Endothelial cell of hepatic sinusoid (primary cell): ENCODE results near the gene CFAP46.

Experiments
- in situ Hi-C: cut with HindIII; loops from 2 replicates; pipeline ENCODE4 v1.10.0; 2017; ENCODE audit warnings: low sequenced_read_pairs

CFAP46 gene

GRCh38 chr10:132783165-132783939 is 159.0 kb downstream of the CFAP46 start:
- in situ Hi-C loops, result no loop called here

- in situ Hi-C loops, result no loop called here
Measured at GRCh38 chr10:132781556-132781955, 160.8 kb downstream of the CFAP46 start.

GRCh38 chr10:132780356-132780755 is 162.0 kb downstream of the CFAP46 start:
- in situ Hi-C loops, result no loop called here

- in situ Hi-C loops, result loop anchor here (10.0 kb wide), 1 partner anchor 255 kb away; no protein-coding TSS in a partner anchor
Measured at GRCh38 chr10:132779549-132780294, 162.6 kb downstream of the CFAP46 start.

GRCh38 chr10:132777441-132777840 is 164.9 kb downstream of the CFAP46 start:
- in situ Hi-C loops, result loop anchor here (10.0 kb wide), 1 partner anchor 253 kb away; no protein-coding TSS in a partner anchor

GRCh38 chr10:132776821-132777220 is 165.5 kb downstream of the CFAP46 start:
- in situ Hi-C loops, result loop anchor here (10.0 kb wide), 1 partner anchor 252 kb away; no protein-coding TSS in a partner anchor

GRCh38 chr10:132776186-132776585 is 166.2 kb downstream of the CFAP46 start:
- in situ Hi-C loops, result loop anchor here (10.0 kb wide), 1 partner anchor 251 kb away; no protein-coding TSS in a partner anchor

GRCh38 chr10:132774902-132775863 is 167.2 kb downstream of the CFAP46 start:
- in situ Hi-C loops, result loop anchor here (5.0 to 10.0 kb wide), 3 partner anchors 57 to 250 kb away; no protein-coding TSS in a partner anchor

- in situ Hi-C loops, result loop anchor here (5.0 to 10.0 kb wide), 3 partner anchors 58 to 250 kb away; no protein-coding TSS in a partner anchor
Measured at GRCh38 chr10:132774181-132774901, 168.0 kb downstream of the CFAP46 start.

- in situ Hi-C loops, result loop anchor here (5.0 to 10.0 kb wide), 3 partner anchors 59 to 248 kb away; no protein-coding TSS in a partner anchor
Measured at GRCh38 chr10:132772816-132773215, 169.6 kb downstream of the CFAP46 start.

GRCh38 chr10:132770061-132771021 is 172.0 kb downstream of the CFAP46 start:
- in situ Hi-C loops, result loop anchor here (5.0 to 10.0 kb wide), 3 partner anchors 62 to 246 kb away; no protein-coding TSS in a partner anchor

GRCh38 chr10:132768346-132769248 is 173.8 kb downstream of the CFAP46 start:
- in situ Hi-C loops, result loop anchor here (10.0 kb wide), 1 partner anchor 304 kb away; no protein-coding TSS in a partner anchor

GRCh38 chr10:132766291-132766690 is 176.1 kb downstream of the CFAP46 start:
- in situ Hi-C loops, result loop anchor here (10.0 kb wide), 1 partner anchor 301 kb away; no protein-coding TSS in a partner anchor

GRCh38 chr10:132765435-132765834 is 176.9 kb downstream of the CFAP46 start:
- in situ Hi-C loops, result loop anchor here (10.0 kb wide), 1 partner anchor 301 kb away; no protein-coding TSS in a partner anchor

- in situ Hi-C loops, result loop anchor here (10.0 kb wide), 1 partner anchor 299 kb away; no protein-coding TSS in a partner anchor
Measured at GRCh38 chr10:132764108-132764507, 178.3 kb downstream of the CFAP46 start.

GRCh38 chr10:132763545-132763944 is 178.8 kb downstream of the CFAP46 start:
- in situ Hi-C loops, result loop anchor here (10.0 kb wide), 1 partner anchor 299 kb away; no protein-coding TSS in a partner anchor

- in situ Hi-C loops, result loop anchor here (10.0 kb wide), 1 partner anchor 297 kb away; no protein-coding TSS in a partner anchor
Measured at GRCh38 chr10:132762267-132762666, 180.1 kb downstream of the CFAP46 start.
